Transverse colon (tissue), 4 donors: ENCODE results near the gene MSH3. TPM values are rescaled to one million over a fixed set of nuclear protein-coding genes. Genes with fewer than 3 reads are reported as not detected.

Source experiments
- DNase-seq: peaks from one replicate; pipeline ENCODE4 v3.0.0-alpha.2; 2019
- H3K27ac ChIP-seq, 4 donors: fragments of 200-600 bp; sonication (generic); 2 replicates each; pipeline ENCODE4 v1.5.1; 2016 to 2018; ENCODE audit warnings: inconsistent platforms in 4 of 4
- H3K27me3 ChIP-seq: fragments of 200-600 bp; sonication (generic); 2 replicates; pipeline ENCODE4 v1.5.1; 2017; ENCODE audit warnings: inconsistent platforms
- H3K36me3 ChIP-seq, 4 donors: fragments of 200-600 bp; sonication (generic); 2 replicates each; pipeline ENCODE4 v1.5.1; 2017 to 2019; ENCODE audit warnings: inconsistent platforms in 4 of 4
- H3K4me1 ChIP-seq, 4 donors: fragments of 200-600 bp; sonication (generic); 2 replicates each; pipeline ENCODE4 v1.5.1; 2017 to 2020; ENCODE audit warnings: inconsistent platforms in 4 of 4
- H3K4me3 ChIP-seq, 4 donors: fragments of 200-600 bp; sonication (generic); 1 replicate in 1 of 4; 2 replicates in 3 of 4; pipeline versions ENCODE4 v1.5.1 to v1.6.1; 2017 to 2019; ENCODE audit warnings: inconsistent platforms in 4 of 4
- H3K9me3 ChIP-seq, 2 donors: fragments of 200-600 bp; sonication (generic); 2 replicates each; pipeline ENCODE4 v1.5.1; 2017 to 2019; ENCODE audit warnings: inconsistent platforms in 2 of 2
- CTCF ChIP-seq, 5 experiments: fragments of 200-600 bp in 3 of 5; fragments of 450-650 bp in 2 of 5; sonication (generic) in 3 of 5; IDR thresholded peaks; 1 replicate in 2 of 5; 2 replicates in 3 of 5; pipeline ENCODE4 v1.5.1; 2016 to 2017; ENCODE audit warnings: antibody characterized with exemption in 5 of 5, inconsistent platforms in 3 of 5, mild to moderate bottlenecking in 2 of 5, moderate library complexity in 1 of 5
- EP300 ChIP-seq: sonication (generic); formaldehyde crosslinking; IDR thresholded peaks from one replicate; pipeline ENCODE4 v1.6.1; 2017; ENCODE audit warnings: antibody characterized with exemption, low read depth
- POLR2A ChIP-seq: fragments of 450-650 bp; IDR thresholded peaks from one replicate; pipeline ENCODE4 v1.6.1; 2016; ENCODE audit warnings: antibody characterized with exemption, mild to moderate bottlenecking, moderate library complexity
- POLR2AphosphoS5 ChIP-seq, 3 donors: sonication (generic); formaldehyde crosslinking; IDR thresholded peaks; one replicate each; pipeline ENCODE4 v1.6.1; 2016; ENCODE audit warnings: antibody characterized with exemption in 3 of 3
- WGBS, 2 donors: methylation state at CpG; one replicate each; pipeline ENCODE4 v1.1.5; 2018; ENCODE audit warnings: low coverage in 1 of 2; 5-methylcytosine and 5-hydroxymethylcytosine counted together
- in situ Hi-C, 4 donors: fragments of 200-750 bp; cut with MboI; loops; one replicate each; pipeline versions ENCODE4 v1.15.0 to v1.15.1; 2017; ENCODE audit warnings: low sequenced_read_pairs in 3 of 4, low pct_ligation_motif_present in 1 of 4, low pct_unique_long_range_greater_than_20kb in 1 of 4
- intact Hi-C: fragments of 100-400 bp; cut with DNase I; formaldehyde crosslinking; loops from one replicate; pipeline ENCODE4 v1.15.1; 2023; ENCODE audit warnings: low total_unique reads
- total RNA-seq, 4 donors: library from RNA; depleted of rRNA; stranded (reverse); fragments of >200 nt; gene quantifications; one replicate each; pipeline ENCODE4 v1.1.0, GENCODE V29; 2016

Gene MSH3
- total RNA-seq, 4 donors from 2014 or later: 6.4 to 22.2 (median 17.2) TPM

GRCh38 chr5:80714570-80715298, 60.3 kb downstream of the MSH3 start:
- WGBS, 2 donors: 74 to 84% methylated on average over 5 of the region's 5 CpGs
- Histone ChIP-seq H3K9me3 (no peaks in the 10 kb centered on the region), H3K27me3 (no peaks in the 10 kb centered on the region), H3K4me1 (no peaks in the 10 kb centered on the region), H3K36me3 (peaks cover 0 to 16% (median 0%) of the 10 kb centered on the region in 4 donors), H3K27ac (no peak overlapping the region), H3K4me3 (no peak overlapping the region)
- intact Hi-C loops: no loop called here
- no peak for DNase-seq
- TF ChIP-seq POLR2AphosphoS5 (IDR thresholded peaks at IDR 0.05) (no peak), POLR2A (no peak), EP300 (no peak), CTCF (IDR thresholded peaks at IDR 0.05) (no peak)
- in situ Hi-C loops: no loop called here

GRCh38 chr5:80715887-80716286, 61.4 kb downstream of the MSH3 start:
- peaks cover 0 to 18% (median under 1%) of the 10 kb centered on the region in 4 donors for H3K36me3 ChIP-seq

GRCh38 chr5:80720181-80720580, 65.7 kb downstream of the MSH3 start:
- intact Hi-C loops: no loop called here
- H3K4me3 ChIP-seq: no peak overlapping the region
- no peak for TF ChIP-seq POLR2A
- TF ChIP-seq POLR2AphosphoS5 (IDR thresholded peaks at IDR 0.05): no peak
- TF ChIP-seq CTCF (IDR thresholded peaks at IDR 0.05): no peak
- no peak for TF ChIP-seq EP300
- no peaks in the 10 kb centered on the region for H3K27me3 ChIP-seq
- no peak overlapping the region for H3K27ac ChIP-seq
- H3K4me1 ChIP-seq: no peaks in the 10 kb centered on the region
- WGBS, 2 donors: 54 to 71% methylated on average over 2 of the region's 2 CpGs
- in situ Hi-C loops: no loop called here
- H3K36me3 ChIP-seq: peaks cover 0 to 18% (median 4%) of the 10 kb centered on the region in 4 donors
- DNase-seq: no peak
- H3K9me3 ChIP-seq: no peaks in the 10 kb centered on the region

More at GRCh38 chr5:80715887-80716286, 61.4 kb downstream of the MSH3 start:
- WGBS, 2 donors: 93 to 96% methylated on average over 2 of the region's 2 CpGs
- no peaks in the 10 kb centered on the region for H3K27me3 ChIP-seq
- intact Hi-C loops: no loop called here
- in situ Hi-C loops: no loop called here
- TF ChIP-seq POLR2AphosphoS5 (IDR thresholded peaks at IDR 0.05): no peak
- no peak for TF ChIP-seq POLR2A
- no peak for TF ChIP-seq EP300
- no peak for TF ChIP-seq CTCF (IDR thresholded peaks at IDR 0.05)
- H3K4me3 ChIP-seq: no peak overlapping the region
- no peak for DNase-seq
- no peak overlapping the region for H3K27ac ChIP-seq
- no peaks in the 10 kb centered on the region for H3K9me3 ChIP-seq
- H3K4me1 ChIP-seq: no peaks in the 10 kb centered on the region

GRCh38 chr5:80722916-80723315, 68.5 kb downstream of the MSH3 start:
- in situ Hi-C loops: no loop called here
- intact Hi-C loops: no loop called here

More at GRCh38 chr5:80722916-80723315, 68.5 kb downstream of the MSH3 start:
- no peak overlapping the region for H3K27ac ChIP-seq
- H3K4me1 ChIP-seq: no peaks in the 10 kb centered on the region
- H3K4me3 ChIP-seq: no peak overlapping the region
- WGBS, 2 donors: 99% methylated on average over 7 of the region's 7 CpGs
- H3K27me3 ChIP-seq: no peaks in the 10 kb centered on the region
- no peaks in the 10 kb centered on the region for H3K9me3 ChIP-seq
- no peak for DNase-seq
- TF ChIP-seq POLR2AphosphoS5 (IDR thresholded peaks at IDR 0.05) (no peak), POLR2A (no peak), EP300 (no peak), CTCF (IDR thresholded peaks at IDR 0.05) (no peak)
- H3K36me3 ChIP-seq: peaks cover 0 to 28% (median 10%) of the 10 kb centered on the region in 4 donors
